HCT116 (cell line): ENCODE results near the gene BTBD9. TPM values are rescaled to one million over a fixed set of nuclear protein-coding genes. Genes with fewer than 3 reads are reported as not detected.

Experiments
- ATAC-seq: fragments of 200-7000 bp; cut with Tn5 transposase; 2 replicates; pipeline ENCODE4 v1.9.1; 2020; ENCODE audit warnings: mild to moderate bottlenecking, moderate library complexity
- BruUV-seq: library from RNA; stranded (reverse); fragments of 400-500 nt; replicated peaks from 2 replicates; lab custom pipeline; 2021; lab: Mats Ljungman, UMichigan
- CTCF ChIA-PET: fragments of 300-600 bp; sonication (Branson Sonifier 250); formaldehyde crosslinking; loops from one replicate; lab custom pipeline; 2021; ENCODE audit warnings: antibody characterized with exemption; lab: Charles Lee
- POLR2A ChIA-PET: fragments of 300-600, 350-600 bp; sonication (Branson Sonifier 250); formaldehyde crosslinking; loops from one replicate; lab custom pipeline; 2021; ENCODE audit warnings: antibody characterized with exemption; lab: Charles Lee
- RAD21 ChIA-PET, 2 experiments: fragments of 300-600 bp; sonication (Branson Sonifier 250); formaldehyde crosslinking; loops; one replicate each; lab custom pipeline; 2023; ENCODE audit warnings: low total read pairs in 2 of 2; ENCODE audit not compliant: uncharacterized antibody in 2 of 2, unreplicated experiment in 2 of 2, low non-redundant PET in 1 of 2; lab: Charles Lee
- DNase-seq: peaks from one replicate; pipeline ENCODE4 v3.0.0-alpha.2; 2010; ENCODE audit warnings: low read depth, low spot score
- H2AFZ ChIP-seq: fragments of 200-600 bp; shearing (Covaris generic), sonication (generic); 2 replicates; pipeline ENCODE4 v1.6.1; 2017; ENCODE audit warnings: low read depth, mixed run types, mixed read lengths, antibody characterized with exemption, low read length; ENCODE audit not compliant: poor library complexity, severe bottlenecking
- H3K27ac ChIP-seq: 2 replicates; pipeline ENCODE4 v1.5.1; 2012; ENCODE audit warnings: low read depth, low read length
- H3K27me3 ChIP-seq: fragments of 200-600 bp; sonication (generic); 2 replicates; pipeline ENCODE4 v1.6.1; 2016; ENCODE audit warnings: mixed run types, low read length, mixed read lengths; ENCODE audit not compliant: insufficient read depth
- H3K36me3 ChIP-seq, 2 experiments: fragments of 200-500 bp in 1 of 2; fragments of 200-600 bp in 1 of 2; sonication (Bioruptor generic) in 1 of 2; sonication (generic) in 1 of 2; 2 replicates each; pipeline versions ENCODE4 v1.5.1 to v1.6.1; 2014 to 2016; ENCODE audit warnings: low read length in 2 of 2, inconsistent platforms in 1 of 2, mixed read lengths in 1 of 2, mixed run types in 1 of 2; ENCODE audit not compliant: insufficient read depth in 2 of 2, control insufficient read depth in 1 of 2
- H3K4me1 ChIP-seq, 2 experiments: fragments of 200-600 bp in 1 of 2; sonication (generic) in 1 of 2; 2 replicates each; pipeline versions ENCODE4 v1.5.1 to v1.6.1; 2012 to 2017; ENCODE audit warnings: low read length in 2 of 2, inconsistent platforms in 1 of 2, mild to moderate bottlenecking in 1 of 2, mixed read lengths in 1 of 2, mixed run types in 1 of 2, moderate library complexity in 1 of 2; ENCODE audit not compliant: insufficient read depth in 2 of 2, control insufficient read depth in 1 of 2
- H3K4me2 ChIP-seq: fragments of 200-600 bp; sonication (generic); 2 replicates; pipeline ENCODE4 v1.6.1; 2017; ENCODE audit warnings: mixed run types, low read length, mixed read lengths
- H3K4me3 ChIP-seq, 2 experiments: fragments of 200-600 bp in 1 of 2; sonication (generic) in 1 of 2; replicated peaks in 1 of 2; 2 replicates each; pipeline ENCODE4 v1.5.1; 2011 to 2016; ENCODE audit warnings: low read length in 2 of 2, control low read depth in 1 of 2, low read depth in 1 of 2, mild to moderate bottlenecking in 1 of 2, mixed read lengths in 1 of 2, mixed run types in 1 of 2
- H3K79me2 ChIP-seq: fragments of 200-600 bp; sonication (generic); 2 replicates; pipeline ENCODE4 v1.6.1; 2017; ENCODE audit warnings: mild to moderate bottlenecking, mixed run types, low read length, moderate library complexity, mixed read lengths; ENCODE audit not compliant: insufficient read depth
- H3K9ac ChIP-seq: fragments of 200-600 bp; sonication (generic); 2 replicates; pipeline ENCODE4 v1.6.1; 2016; ENCODE audit warnings: low read length, mixed read lengths
- H3K9me2 ChIP-seq: fragments of 200-600 bp; sonication (generic), shearing (Covaris generic); 2 replicates; pipeline ENCODE4 v1.6.1; 2017; ENCODE audit warnings: mixed run types, mild to moderate bottlenecking, moderate library complexity; ENCODE audit not compliant: insufficient read depth
- H3K9me3 ChIP-seq, 2 experiments: fragments of 200-500 bp in 1 of 2; fragments of 200-600 bp in 1 of 2; sonication (Bioruptor generic) in 1 of 2; sonication (generic) in 1 of 2; 2 replicates each; pipeline ENCODE4 v1.6.1; 2014 to 2017; ENCODE audit warnings: low read length in 2 of 2, mixed read lengths in 2 of 2, inconsistent platforms in 1 of 2, low read depth in 1 of 2, mild to moderate bottlenecking in 1 of 2, mixed run types in 1 of 2, moderate library complexity in 1 of 2; ENCODE audit not compliant: control insufficient read depth in 1 of 2, insufficient read depth in 1 of 2
- H4K20me1 ChIP-seq: fragments of 200-600 bp; sonication (generic), shearing (Covaris generic); 2 replicates; pipeline ENCODE4 v1.6.1; 2017; ENCODE audit warnings: mixed run types, mild to moderate bottlenecking, moderate library complexity; ENCODE audit not compliant: insufficient read depth
- EGR1 ChIP-seq: IDR thresholded peaks from 2 replicates; pipeline ENCODE4 v1.6.1; 2012; ENCODE audit warnings: low read depth
- EZH2phosphoT487 ChIP-seq: fragments of 200-600 bp; IDR thresholded peaks from 2 replicates; pipeline ENCODE4 v1.6.1; 2018; ENCODE audit warnings: antibody characterized with exemption, borderline replicate concordance
- FOSL1 ChIP-seq: IDR thresholded peaks from 2 replicates; pipeline ENCODE4 v1.6.1; 2012; ENCODE audit warnings: low read depth
- JUND ChIP-seq: IDR thresholded peaks from 2 replicates; pipeline ENCODE4 v1.6.1; 2012
- MAX ChIP-seq: IDR thresholded peaks from 2 replicates; pipeline ENCODE4 v1.6.1; 2012
- POLR2A ChIP-seq: IDR thresholded peaks from 2 replicates; pipeline ENCODE4 v1.7.0; 2011; ENCODE audit warnings: borderline replicate concordance; ENCODE audit not compliant: insufficient read depth, insufficient read length; ENCODE audit errors: extremely low read depth
- REST ChIP-seq: IDR thresholded peaks from 2 replicates; pipeline ENCODE4 v1.6.1; 2012; ENCODE audit warnings: low read depth
- SP1 ChIP-seq: IDR thresholded peaks from 2 replicates; pipeline ENCODE4 v1.6.1; 2012; ENCODE audit warnings: low read depth
- SRF ChIP-seq: IDR thresholded peaks from 2 replicates; pipeline ENCODE4 v1.6.1; 2012; ENCODE audit warnings: low read depth
- ZBTB33 ChIP-seq: IDR thresholded peaks from 2 replicates; pipeline ENCODE4 v1.6.1; 2011; ENCODE audit warnings: mild to moderate bottlenecking, low read length, moderate library complexity; ENCODE audit not compliant: insufficient replicate concordance; ENCODE audit errors: extremely low read depth
- ZNF274 ChIP-seq: fragments of 200-500 bp; sonication (Bioruptor generic); IDR thresholded peaks from 2 replicates; pipeline ENCODE4 v1.6.1; 2014; ENCODE audit warnings: mild to moderate bottlenecking, low read depth, low read length, inconsistent platforms
- intact Hi-C: fragments of 100-400 bp; cut with micrococcal nuclease; formaldehyde crosslinking; loops from 2 replicates; pipeline ENCODE4 v1.10.0; 2022
- total RNA-seq: library from RNA; stranded (reverse); gene quantifications from one replicate; pipeline ENCODE4 v1.2.1, GENCODE V29; 2021; ENCODE audit not compliant: unreplicated experiment

The BTBD9 gene
- total RNA-seq, 1 experiment from 2014 or later: 10.9 TPM

- no peak for DNase-seq
- Histone ChIP-seq H3K4me2 (no peak overlapping the region), H3K4me1 (peaks cover 0 to 4% of the 10 kb centered on the region in 2 experiments; a peak in 1 of 4 replicates), H3K79me2 (no peaks in the 10 kb centered on the region), H3K27me3 (no peaks in the 10 kb centered on the region)
- BruUV-seq: no TSS peak
- TF ChIP-seq SP1: no peak
- no peak for TF ChIP-seq ZBTB33
- TF ChIP-seq JUND: no peak
- TF ChIP-seq EZH2phosphoT487: no peak
- no peak for TF ChIP-seq POLR2A
- TF ChIP-seq MAX: no peak
- TF ChIP-seq ZNF274: no peak
- TF ChIP-seq, all 23 proteins: peak for 0
- no peak overlapping the region for H3K9ac ChIP-seq
- no peak overlapping the region for H3K4me3 ChIP-seq
- no peak overlapping the region for H3K27ac ChIP-seq
- POLR2A ChIA-PET: no interaction called here
- intact Hi-C loops: no loop called here
- CTCF ChIA-PET: interaction anchor here (2.1 kb wide), 1 partner anchor 9 kb away, joined by 11 read pairs; no protein-coding TSS in a partner anchor
- H3K36me3 ChIP-seq: no peaks in the 10 kb centered on the region
- ATAC-seq: no peak
- H3K9me2 ChIP-seq: no peaks in the 10 kb centered on the region
- no peaks in the 10 kb centered on the region for H4K20me1 ChIP-seq
- H3K9me3 ChIP-seq: no peaks in the 10 kb centered on the region
- no peak overlapping the region for H2AFZ ChIP-seq
- RAD21 ChIA-PET: no interaction called here
These were observed 154.2 kb downstream of the BTBD9 start for GRCh38 chr6:38485488-38485887.

- ChIA-PET POLR2A (no interaction called here), RAD21 (no interaction called here), CTCF (interaction anchor here (2.1 kb wide), 1 partner anchor 9 kb away, joined by 11 read pairs; no protein-coding TSS in a partner anchor)
- Histone ChIP-seq H3K9me2 (no peaks in the 10 kb centered on the region), H3K4me2 (no peak overlapping the region), H3K27me3 (no peaks in the 10 kb centered on the region), H3K4me1 (no peaks in the 10 kb centered on the region), H3K27ac (no peak overlapping the region), H4K20me1 (no peaks in the 10 kb centered on the region), H3K36me3 (no peaks in the 10 kb centered on the region), H3K9ac (no peak overlapping the region), H3K79me2 (no peaks in the 10 kb centered on the region), H3K9me3 (no peaks in the 10 kb centered on the region), H2AFZ (no peak overlapping the region), H3K4me3 (no peak overlapping the region)
- DNase-seq (no peak), ATAC-seq (no peak)
- BruUV-seq: no TSS peak
- intact Hi-C loops: no loop called here
- TF ChIP-seq SRF (no peak), ZNF274 (no peak), FOSL1 (no peak), EGR1 (no peak), REST (no peak)
These were observed 155.1 kb downstream of the BTBD9 start for GRCh38 chr6:38484656-38485055.
